GM21737 (cell line): ENCODE data around the gene CD33.

Experiments used
- ATAC-seq: cut with Tn5 transposase; IDR thresholded peaks from one replicate; pipeline ENCODE4 v1.9.1; 2021; ENCODE audit warnings: mild to moderate bottlenecking, moderate library complexity; ENCODE audit not compliant: unreplicated experiment

The CD33 gene

GRCh38 chr19:51258165-51259160, 33.6 kb downstream of the CD33 start:
- ATAC-seq, result no peak

GRCh38 chr19:51259348-51260245, 34.7 kb downstream of the CD33 start:
- no peak for ATAC-seq

DNA sequence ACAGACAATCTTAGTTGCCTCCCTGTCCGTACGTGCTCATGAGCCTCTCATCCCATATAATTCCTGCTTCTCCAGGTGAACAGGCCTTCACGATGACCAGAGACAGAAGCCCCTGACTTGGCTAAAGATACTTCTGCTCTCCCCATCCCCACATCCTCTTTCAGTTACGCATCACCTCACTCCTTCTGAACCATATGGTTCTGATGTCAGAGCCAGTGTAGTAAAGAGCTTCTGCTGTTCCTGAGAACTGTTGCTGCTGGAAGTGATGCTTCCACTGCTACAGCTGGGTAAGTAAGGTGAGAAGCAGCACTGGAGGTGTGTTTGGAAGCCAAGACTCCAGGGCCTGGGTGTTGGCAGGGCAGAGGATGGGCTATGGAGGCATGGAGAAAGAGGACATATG, 38.9 kb downstream of the CD33 start:
- ATAC-seq, result no peak

GRCh38 chr19:51271067-51271466, 46.2 kb downstream of the CD33 start:
- ATAC-seq, result no peak

DNA sequence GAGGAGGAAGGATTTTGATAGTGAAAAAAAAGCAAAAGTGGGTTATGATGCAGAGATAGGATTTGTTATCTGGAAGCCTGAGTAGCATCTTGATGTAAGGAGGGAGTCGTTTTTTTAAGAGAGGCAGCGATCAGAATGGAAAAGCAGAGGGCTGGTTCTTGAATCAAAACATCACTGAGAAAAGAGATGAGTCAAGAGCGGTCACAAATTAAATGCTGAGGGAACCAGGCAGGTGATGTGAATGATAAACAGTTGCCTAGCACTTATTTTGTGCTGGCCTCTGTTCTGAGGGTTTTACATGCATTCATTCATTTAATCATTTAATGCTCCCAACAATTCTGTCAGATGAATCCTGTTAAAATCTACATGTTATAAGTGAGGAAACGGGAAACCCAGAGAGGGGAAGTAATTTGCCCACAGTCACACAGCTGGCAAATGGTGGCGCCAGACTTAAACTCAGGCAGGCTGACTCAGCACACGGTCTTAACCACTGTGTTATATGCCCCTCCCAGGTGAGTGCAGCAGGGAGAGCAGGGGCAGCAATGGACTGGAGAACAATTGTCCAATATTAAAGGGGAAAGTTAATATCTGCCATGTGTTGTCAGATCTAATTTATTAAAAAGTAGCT, 47.4 kb downstream of the CD33 start:
- no peak for ATAC-seq

DNA sequence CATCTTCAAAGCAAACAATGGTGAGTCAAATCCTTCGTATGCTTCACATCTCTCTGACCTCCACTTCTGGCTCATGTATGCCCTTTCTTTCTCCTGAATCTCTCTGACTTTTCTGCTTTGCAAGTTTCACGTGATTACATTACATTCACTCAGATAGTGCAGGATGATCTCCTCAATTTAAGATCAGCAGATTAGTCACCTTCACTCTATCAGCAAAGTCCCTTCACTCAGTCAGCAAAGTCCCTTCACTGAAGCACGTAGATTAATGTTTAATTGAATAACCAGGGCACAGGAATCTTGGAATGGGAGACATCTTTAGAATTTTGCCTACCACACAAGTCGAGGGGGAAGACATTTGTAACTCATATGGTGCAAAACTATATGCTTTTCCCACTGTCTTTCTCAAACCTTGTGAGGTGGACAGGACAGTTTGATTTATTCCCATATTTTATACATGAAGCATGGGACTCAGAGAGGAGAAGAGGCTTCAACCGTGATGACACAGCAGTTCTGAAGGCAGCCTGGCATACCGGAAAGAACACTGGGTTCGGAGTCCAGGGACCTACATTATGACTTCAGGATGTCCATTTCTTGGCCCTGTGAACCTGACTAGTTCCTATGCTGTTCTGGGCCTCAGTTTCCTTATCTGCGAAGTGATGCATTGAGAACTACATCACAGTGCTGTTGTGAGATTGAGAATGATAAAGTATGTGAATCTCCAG, 49.3 kb downstream of the CD33 start:
- ATAC-seq, result no peak

DNA sequence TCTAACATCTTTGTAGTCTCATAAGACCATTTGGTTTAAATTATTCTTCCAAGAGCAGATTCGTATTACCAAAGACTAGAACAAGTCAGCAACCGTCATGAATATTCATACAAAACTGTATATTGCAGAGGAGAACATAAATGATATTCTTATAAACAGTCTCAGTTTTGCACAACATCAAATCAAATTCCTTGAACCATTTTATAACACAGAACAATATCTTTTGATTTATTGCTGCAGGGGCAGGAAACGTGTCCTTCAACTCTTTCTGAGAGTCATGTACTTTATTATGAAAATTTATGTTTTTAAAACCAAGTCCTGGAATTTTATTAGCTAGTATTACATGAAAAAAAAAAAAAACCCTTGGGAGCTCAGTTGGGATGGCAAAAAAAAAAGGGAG, 52.2 kb downstream of the CD33 start:
- no peak for ATAC-seq

- ATAC-seq, result no peak
These were observed 57.5 kb downstream of the CD33 start for GRCh38 chr19:51282335-51282734.

GRCh38 chr19:51285682-51286081, 60.8 kb downstream of the CD33 start:
- no peak for ATAC-seq
